OCI-LY7 (cell line): ENCODE data around the gene PLS3. TPM values are rescaled to one million over a fixed set of nuclear protein-coding genes. Genes with fewer than 3 reads are reported as not detected.

Experiments used
- BruUV-seq: library from RNA; stranded (reverse); fragments of 400-500 nt; replicated peaks from 2 replicates; lab custom pipeline; 2021; lab: Mats Ljungman, UMichigan
- CTCF ChIA-PET: fragments of 300-600 bp; sonication (Branson Sonifier 250); formaldehyde crosslinking; loops from one replicate; lab custom pipeline; 2022; ENCODE audit warnings: antibody characterized with exemption; ENCODE audit not compliant: unreplicated experiment; lab: Charles Lee
- POLR2A ChIA-PET: fragments of 300-600 bp; sonication (Branson Sonifier 250); formaldehyde crosslinking; loops from one replicate; lab custom pipeline; 2022; ENCODE audit warnings: antibody characterized with exemption; lab: Charles Lee
- DNase-seq: peaks from one replicate; pipeline ENCODE4 v3.0.0-alpha.2; 2015; ENCODE audit warnings: low spot score
- H2AFZ ChIP-seq: fragments of 200-600 bp; sonication (generic), shearing (Covaris generic); 2 replicates; pipeline ENCODE4 v1.6.1; 2014; ENCODE audit warnings: mild to moderate bottlenecking, antibody characterized with exemption, low read length, moderate library complexity
- H3K27ac ChIP-seq: fragments of 200-600 bp; sonication (generic); 2 replicates; pipeline ENCODE4 v1.5.1; 2014; ENCODE audit warnings: mixed run types, low read depth, mild to moderate bottlenecking, moderate library complexity, low read length, inconsistent platforms; ENCODE audit not compliant: poor library complexity, severe bottlenecking
- H3K36me3 ChIP-seq: fragments of 200-600 bp; sonication (generic); 2 replicates; pipeline ENCODE4 v1.6.1; 2014; ENCODE audit warnings: mild to moderate bottlenecking, antibody characterized with exemption, low read length, moderate library complexity, mixed read lengths; ENCODE audit not compliant: insufficient read depth
- H3K4me1 ChIP-seq: fragments of 200-600 bp; sonication (generic); 2 replicates; pipeline ENCODE4 v1.5.1; 2014; ENCODE audit warnings: mild to moderate bottlenecking, low read length; ENCODE audit not compliant: insufficient read depth, poor library complexity, severe bottlenecking
- H3K4me2 ChIP-seq: fragments of 200-600 bp; sonication (generic); 2 replicates; pipeline ENCODE4 v1.6.1; 2014; ENCODE audit warnings: mild to moderate bottlenecking, low read length
- H3K4me3 ChIP-seq: fragments of 200-600 bp; sonication (generic); 2 replicates; pipeline ENCODE4 v1.5.1; 2014; ENCODE audit warnings: mild to moderate bottlenecking, low read depth, low read length; ENCODE audit not compliant: poor library complexity, severe bottlenecking
- H3K79me2 ChIP-seq: fragments of 200-600 bp; sonication (generic); 2 replicates; pipeline ENCODE4 v1.6.1; 2016; ENCODE audit warnings: low read depth, mild to moderate bottlenecking, low read length, moderate library complexity, mixed read lengths; ENCODE audit not compliant: insufficient read depth
- H3K9me2 ChIP-seq: fragments of 200-600 bp; sonication (generic); 2 replicates; pipeline ENCODE4 v1.6.1; 2016; ENCODE audit warnings: mild to moderate bottlenecking, low read length, mixed read lengths; ENCODE audit not compliant: insufficient read depth
- H3K9me3 ChIP-seq: fragments of 200-600 bp; sonication (generic); 2 replicates; pipeline ENCODE4 v1.6.1; 2014; ENCODE audit warnings: mild to moderate bottlenecking, mixed run types, low read length, mixed read lengths
- H4K20me1 ChIP-seq: fragments of 200-600 bp; sonication (generic); 2 replicates; pipeline ENCODE4 v1.6.1; 2014; ENCODE audit warnings: mild to moderate bottlenecking, antibody characterized with exemption, low read length, moderate library complexity, mixed read lengths; ENCODE audit not compliant: insufficient read depth
- EZH2phosphoT487 ChIP-seq: fragments of 200-600 bp; sonication (generic); IDR thresholded peaks from 2 replicates; pipeline ENCODE4 v1.6.1; 2018; ENCODE audit warnings: low read depth, borderline replicate concordance, mild to moderate bottlenecking, mixed run types, antibody characterized with exemption, low read length, moderate library complexity, mixed read lengths
- intact Hi-C: fragments of 100-400 bp; cut with micrococcal nuclease; formaldehyde crosslinking; loops from one replicate; pipeline ENCODE4 v1.10.0; 2022; ENCODE audit not compliant: unreplicated experiment
- total RNA-seq, 2 experiments: library from RNA; depleted of rRNA in 1 of 2; stranded (reverse); fragments of >200 nt in 1 of 2; shearing (Covaris generic) in 1 of 2; gene quantifications; 2 replicates each; pipeline ENCODE4 v1.2.3, GENCODE V29; 2014 to 2022
- TF ChIP-seq, protein P1 (sequence below): fragments of 200-600 bp; sonication (generic); conservative IDR thresholded peaks from 2 replicates; pipeline ENCODE4 v1.5.1; 2014; ENCODE audit warnings: mild to moderate bottlenecking, antibody characterized with exemption, low read length, moderate library complexity, mixed read lengths

Gene PLS3
- total RNA-seq, 2 experiments from 2014 or later = not detected

GRCh38 chrX:115591856-115592842 is 31.2 kb downstream of the PLS3 start:
- no peak for TF ChIP-seq EZH2phosphoT487
- TF ChIP-seq, protein P1, sequence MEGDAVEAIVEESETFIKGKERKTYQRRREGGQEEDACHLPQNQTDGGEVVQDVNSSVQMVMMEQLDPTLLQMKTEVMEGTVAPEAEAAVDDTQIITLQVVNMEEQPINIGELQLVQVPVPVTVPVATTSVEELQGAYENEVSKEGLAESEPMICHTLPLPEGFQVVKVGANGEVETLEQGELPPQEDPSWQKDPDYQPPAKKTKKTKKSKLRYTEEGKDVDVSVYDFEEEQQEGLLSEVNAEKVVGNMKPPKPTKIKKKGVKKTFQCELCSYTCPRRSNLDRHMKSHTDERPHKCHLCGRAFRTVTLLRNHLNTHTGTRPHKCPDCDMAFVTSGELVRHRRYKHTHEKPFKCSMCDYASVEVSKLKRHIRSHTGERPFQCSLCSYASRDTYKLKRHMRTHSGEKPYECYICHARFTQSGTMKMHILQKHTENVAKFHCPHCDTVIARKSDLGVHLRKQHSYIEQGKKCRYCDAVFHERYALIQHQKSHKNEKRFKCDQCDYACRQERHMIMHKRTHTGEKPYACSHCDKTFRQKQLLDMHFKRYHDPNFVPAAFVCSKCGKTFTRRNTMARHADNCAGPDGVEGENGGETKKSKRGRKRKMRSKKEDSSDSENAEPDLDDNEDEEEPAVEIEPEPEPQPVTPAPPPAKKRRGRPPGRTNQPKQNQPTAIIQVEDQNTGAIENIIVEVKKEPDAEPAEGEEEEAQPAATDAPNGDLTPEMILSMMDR = no peak
- no peaks in the 10 kb centered on the region for H3K4me1 ChIP-seq
- H3K4me3 ChIP-seq = no peak overlapping the region
- POLR2A ChIA-PET = no interaction called here
- BruUV-seq = no TSS peak
- no peak overlapping the region for H3K4me2 ChIP-seq
- intact Hi-C loops = no loop called here
- no peaks in the 10 kb centered on the region for H3K9me2 ChIP-seq
- H3K9me3 ChIP-seq = no peaks in the 10 kb centered on the region
- CTCF ChIA-PET = no interaction called here
- H4K20me1 ChIP-seq = no peaks in the 10 kb centered on the region
- no peaks in the 10 kb centered on the region for H3K36me3 ChIP-seq
- H2AFZ ChIP-seq = no peak overlapping the region
- no peak overlapping the region for H3K27ac ChIP-seq
- no peaks in the 10 kb centered on the region for H3K79me2 ChIP-seq
- DNase-seq = no peak

DNA sequence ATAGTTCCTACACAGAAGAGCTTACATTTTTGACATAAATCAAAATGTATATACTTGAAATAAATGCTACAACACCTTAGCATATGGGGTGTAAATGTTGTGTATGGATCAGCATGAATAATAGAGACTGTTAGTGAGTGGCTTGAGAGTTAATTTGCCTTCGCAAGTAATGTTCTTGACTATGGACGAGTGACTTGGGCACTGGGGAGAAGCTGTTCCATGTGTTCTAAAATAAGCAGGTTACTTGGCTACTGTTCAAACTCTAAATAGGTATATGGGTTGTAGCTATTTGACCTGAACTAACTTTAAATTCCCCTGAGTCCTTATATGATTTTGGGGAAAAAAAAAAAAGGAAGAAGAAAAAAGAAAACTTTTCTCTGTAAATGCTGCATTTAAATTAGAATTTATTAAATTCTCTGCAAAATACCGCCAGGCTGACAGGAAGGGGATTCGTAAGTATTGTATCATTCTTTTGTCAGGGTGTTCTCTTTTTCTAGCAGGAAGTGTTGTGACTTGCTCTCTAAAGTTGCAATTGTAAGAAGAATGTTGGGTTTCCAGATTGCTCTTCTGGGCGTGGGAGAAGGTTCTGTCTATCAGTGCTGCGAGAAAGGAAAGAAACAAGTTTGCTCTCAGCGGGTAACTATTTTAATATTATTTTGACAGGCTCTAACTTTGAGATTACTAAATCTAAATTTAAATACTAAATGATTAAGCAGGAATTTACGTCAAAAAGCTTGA is 32.2 kb downstream of the PLS3 start:
- ChIA-PET CTCF (no interaction called here), POLR2A (no interaction called here)
- intact Hi-C loops = no loop called here
- H3K4me2 ChIP-seq = no peak overlapping the region
- no peak overlapping the region for H2AFZ ChIP-seq
- H4K20me1 ChIP-seq = no peaks in the 10 kb centered on the region
- TF ChIP-seq EZH2phosphoT487 = no peak
- TF ChIP-seq, protein P1 = no peak
- no peaks in the 10 kb centered on the region for H3K36me3 ChIP-seq
- H3K9me2 ChIP-seq = no peaks in the 10 kb centered on the region
- no peak overlapping the region for H3K27ac ChIP-seq
- no peaks in the 10 kb centered on the region for H3K9me3 ChIP-seq
- no peak for DNase-seq
- BruUV-seq = no TSS peak
- H3K4me3 ChIP-seq = no peak overlapping the region
- H3K79me2 ChIP-seq = no peaks in the 10 kb centered on the region
- H3K4me1 ChIP-seq = no peaks in the 10 kb centered on the region
